ENCODE measurements around the gene PCSK4. TPM values are rescaled to one million over a fixed set of nuclear protein-coding genes. Genes with fewer than 3 reads are reported as not detected.
A peak's percentile ranks its signal among the peaks of the same experiment; 100 is the strongest.

The PCSK4 gene
- total RNA-seq, 1 experiment from 2014 or later: 9.9 TPM

DNA sequence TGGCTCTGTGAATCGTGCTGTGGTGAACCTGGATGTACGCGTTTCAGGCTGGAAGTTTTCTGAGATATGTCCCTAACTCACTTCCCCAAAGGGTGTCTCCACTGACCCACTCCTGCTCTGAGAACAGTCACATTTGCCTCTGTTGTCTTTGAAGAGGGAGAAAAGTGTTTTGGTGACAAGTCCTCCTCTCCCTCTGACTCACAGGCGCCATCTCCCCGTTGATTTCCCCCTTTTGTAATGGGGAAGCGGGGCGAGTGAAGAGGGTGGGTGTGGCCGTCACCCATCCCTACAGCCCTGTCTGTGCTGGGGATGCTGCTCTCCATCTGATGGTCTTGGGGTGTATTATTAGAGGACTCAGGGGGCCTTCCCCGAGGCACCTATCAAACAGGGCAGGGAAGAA lies 30.7 kb downstream of the PCSK4 start:
- intact Hi-C loops (cut with micrococcal nuclease; ENCODE audit: unreplicated experiment) (no loop called here), in situ Hi-C loops (cut with HindIII; ENCODE audit: low pct_unique_long_range_greater_than_20kb, low sequenced_read_pairs) (no loop called here)
- POLR2A ChIA-PET: no interaction called here
- Histone ChIP-seq H3K36me3 (ENCODE audit: control insufficient read depth, insufficient read depth, low read length) (no peaks in the 10 kb centered on the region), H3K27me3 (ENCODE audit: control insufficient read depth, insufficient read depth, low read length) (no peaks in the 10 kb centered on the region), H3K9me3 (ENCODE audit: control insufficient read depth, insufficient read depth, low read depth, low read length) (no peaks in the 10 kb centered on the region), H3K27ac (ENCODE audit: low read length) (no peak overlapping the region), H3K4me3 (ENCODE audit: low read depth in 2 of 2, low read length in 2 of 2) (no peak overlapping the region), H3K4me1 (ENCODE audit: control insufficient read depth, insufficient read depth, low read length) (no peaks in the 10 kb centered on the region; the same call in 1 of the 2 replicates)
- ATAC-seq: no peak
- no peak for DNase-seq (ENCODE audit: low read depth, low spot score)
- CTCF ChIA-PET: interaction anchor here (0.6 kb wide), 1 partner anchor 297 kb away, joined by 3 read pairs; no protein-coding TSS in a partner anchor
- TF ChIP-seq, protein P1, sequence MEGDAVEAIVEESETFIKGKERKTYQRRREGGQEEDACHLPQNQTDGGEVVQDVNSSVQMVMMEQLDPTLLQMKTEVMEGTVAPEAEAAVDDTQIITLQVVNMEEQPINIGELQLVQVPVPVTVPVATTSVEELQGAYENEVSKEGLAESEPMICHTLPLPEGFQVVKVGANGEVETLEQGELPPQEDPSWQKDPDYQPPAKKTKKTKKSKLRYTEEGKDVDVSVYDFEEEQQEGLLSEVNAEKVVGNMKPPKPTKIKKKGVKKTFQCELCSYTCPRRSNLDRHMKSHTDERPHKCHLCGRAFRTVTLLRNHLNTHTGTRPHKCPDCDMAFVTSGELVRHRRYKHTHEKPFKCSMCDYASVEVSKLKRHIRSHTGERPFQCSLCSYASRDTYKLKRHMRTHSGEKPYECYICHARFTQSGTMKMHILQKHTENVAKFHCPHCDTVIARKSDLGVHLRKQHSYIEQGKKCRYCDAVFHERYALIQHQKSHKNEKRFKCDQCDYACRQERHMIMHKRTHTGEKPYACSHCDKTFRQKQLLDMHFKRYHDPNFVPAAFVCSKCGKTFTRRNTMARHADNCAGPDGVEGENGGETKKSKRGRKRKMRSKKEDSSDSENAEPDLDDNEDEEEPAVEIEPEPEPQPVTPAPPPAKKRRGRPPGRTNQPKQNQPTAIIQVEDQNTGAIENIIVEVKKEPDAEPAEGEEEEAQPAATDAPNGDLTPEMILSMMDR (IDR thresholded peaks at IDR 0.05): no peak
- TF ChIP-seq, protein P2, sequence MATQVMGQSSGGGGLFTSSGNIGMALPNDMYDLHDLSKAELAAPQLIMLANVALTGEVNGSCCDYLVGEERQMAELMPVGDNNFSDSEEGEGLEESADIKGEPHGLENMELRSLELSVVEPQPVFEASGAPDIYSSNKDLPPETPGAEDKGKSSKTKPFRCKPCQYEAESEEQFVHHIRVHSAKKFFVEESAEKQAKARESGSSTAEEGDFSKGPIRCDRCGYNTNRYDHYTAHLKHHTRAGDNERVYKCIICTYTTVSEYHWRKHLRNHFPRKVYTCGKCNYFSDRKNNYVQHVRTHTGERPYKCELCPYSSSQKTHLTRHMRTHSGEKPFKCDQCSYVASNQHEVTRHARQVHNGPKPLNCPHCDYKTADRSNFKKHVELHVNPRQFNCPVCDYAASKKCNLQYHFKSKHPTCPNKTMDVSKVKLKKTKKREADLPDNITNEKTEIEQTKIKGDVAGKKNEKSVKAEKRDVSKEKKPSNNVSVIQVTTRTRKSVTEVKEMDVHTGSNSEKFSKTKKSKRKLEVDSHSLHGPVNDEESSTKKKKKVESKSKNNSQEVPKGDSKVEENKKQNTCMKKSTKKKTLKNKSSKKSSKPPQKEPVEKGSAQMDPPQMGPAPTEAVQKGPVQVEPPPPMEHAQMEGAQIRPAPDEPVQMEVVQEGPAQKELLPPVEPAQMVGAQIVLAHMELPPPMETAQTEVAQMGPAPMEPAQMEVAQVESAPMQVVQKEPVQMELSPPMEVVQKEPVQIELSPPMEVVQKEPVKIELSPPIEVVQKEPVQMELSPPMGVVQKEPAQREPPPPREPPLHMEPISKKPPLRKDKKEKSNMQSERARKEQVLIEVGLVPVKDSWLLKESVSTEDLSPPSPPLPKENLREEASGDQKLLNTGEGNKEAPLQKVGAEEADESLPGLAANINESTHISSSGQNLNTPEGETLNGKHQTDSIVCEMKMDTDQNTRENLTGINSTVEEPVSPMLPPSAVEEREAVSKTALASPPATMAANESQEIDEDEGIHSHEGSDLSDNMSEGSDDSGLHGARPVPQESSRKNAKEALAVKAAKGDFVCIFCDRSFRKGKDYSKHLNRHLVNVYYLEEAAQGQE (IDR thresholded peaks at IDR 0.05; ENCODE audit: insufficient read depth in 1 of 2, low read depth in 2 of 2, low read length in 1 of 2): no peak
- no peak for TF ChIP-seq TCF7L2 (IDR thresholded peaks at IDR 0.05; ENCODE audit: low read depth, low read length)
- TF ChIP-seq SIN3A (IDR thresholded peaks at IDR 0.05; ENCODE audit: borderline replicate concordance, insufficient read depth, low read depth, low read length): no peak
- TSS peak; percentile 65 for BruUV-seq (replicated peaks)

DNA sequence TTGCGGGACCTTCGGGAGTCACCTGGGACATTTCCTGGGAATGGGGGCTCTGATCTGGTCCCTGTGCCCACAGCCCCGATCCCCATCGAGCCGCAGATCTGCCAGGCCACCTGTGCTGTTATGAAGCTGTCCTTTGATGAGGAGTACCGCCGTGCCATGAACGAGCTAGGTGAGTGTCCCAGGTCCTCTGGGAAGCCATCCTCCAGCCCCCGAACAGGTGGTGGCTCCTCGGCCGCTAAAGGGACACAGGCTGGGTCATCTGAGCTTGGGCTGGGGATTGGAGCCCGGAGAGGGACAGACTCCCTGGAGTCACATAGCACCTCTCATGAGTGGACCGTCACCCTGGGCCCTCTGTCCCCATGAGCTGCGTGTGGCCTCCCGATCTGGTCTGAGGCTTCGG lies 32.3 kb downstream of the PCSK4 start:
- in situ Hi-C loops (cut with HindIII; ENCODE audit: low pct_unique_long_range_greater_than_20kb, low sequenced_read_pairs): no loop called here
- no TSS peak for BruUV-seq (replicated peaks)

More for the DNA sequence above, 32.3 kb downstream of the PCSK4 start:
- no peaks in the 10 kb centered on the region for H3K36me3 ChIP-seq (ENCODE audit: control insufficient read depth, insufficient read depth, low read length)
- H3K4me3 ChIP-seq (ENCODE audit: low read depth in 2 of 2, low read length in 2 of 2): no peak overlapping the region
- intact Hi-C loops (cut with micrococcal nuclease; ENCODE audit: unreplicated experiment): no loop called here
- TF ChIP-seq, protein P1 (IDR thresholded peaks at IDR 0.05): no peak
- TF ChIP-seq SIN3A (IDR thresholded peaks at IDR 0.05; ENCODE audit: borderline replicate concordance, insufficient read depth, low read depth, low read length): no peak
- TF ChIP-seq POLR2AphosphoS5 (IDR thresholded peaks at IDR 0.05; ENCODE audit: low read depth, low read length): 0 out of 2 replicates have a peak, but pooled peaks have one; percentile 42
- no peak for ATAC-seq
- no peak for DNase-seq (ENCODE audit: low read depth, low spot score)
- H3K27ac ChIP-seq (ENCODE audit: low read length): no peak overlapping the region
- CTCF ChIA-PET: no interaction called here
- POLR2A ChIA-PET: interaction anchor here (0.6 to 0.7 kb wide), 2 partner anchors 14 to 190 kb away, joined by 5 to 6 read pairs; no protein-coding TSS in a partner anchor
- H3K4me1 ChIP-seq (ENCODE audit: control insufficient read depth, insufficient read depth, low read length): no peaks in the 10 kb centered on the region; the same call in 1 of the 2 replicates
- H3K9me3 ChIP-seq (ENCODE audit: control insufficient read depth, insufficient read depth, low read depth, low read length): no peaks in the 10 kb centered on the region
- H3K27me3 ChIP-seq (ENCODE audit: control insufficient read depth, insufficient read depth, low read length): no peaks in the 10 kb centered on the region

Data from Panc1 (cell line).